GM12892 (cell line): ENCODE measurements around the gene MB.

Experiments used
- POLR2A ChIP-seq: IDR thresholded peaks from 2 replicates; pipeline ENCODE4 v1.6.1; 2011; ENCODE audit warnings: low read depth, low read length, control low read depth
- POLR2AphosphoS5 ChIP-seq: IDR thresholded peaks from 2 replicates; pipeline ENCODE4 v1.6.1; 2011; ENCODE audit warnings: low read depth, low read length, control low read depth

GRCh38 chr22:35593071-35593890 lies 23.8 kb downstream of the MB start:
- no peak for TF ChIP-seq POLR2A
- no peak for TF ChIP-seq POLR2AphosphoS5
